Natural killer cell (primary cell): ENCODE measurements around the gene ATP7B. TPM values are rescaled to one million over a fixed set of nuclear protein-coding genes. Genes with fewer than 3 reads are reported as not detected.

ENCODE experiments used
- ATAC-seq, 3 donors: fragments of 150-1000 bp in 2 of 3; fragments of 200-7000 bp in 1 of 3; cut with Tn5 transposase; 1 replicate in 1 of 3; 2 replicates in 2 of 3; pipeline ENCODE4 v1.10.0; 2021; ENCODE audit warnings: mild to moderate bottlenecking in 2 of 3, moderate library complexity in 2 of 3
- DNase-seq, 2 donors: peaks; one replicate each; pipeline versions ENCODE4 v3.0.0 to v3.0.0-alpha.2; 2013 to 2021; ENCODE audit warnings: mixed read lengths in 1 of 2
- H3K27ac ChIP-seq: one replicate; pipeline ENCODE4 v1.5.1; 2013; ENCODE audit warnings: mild to moderate bottlenecking, low read length
- H3K27me3 ChIP-seq: one replicate; pipeline ENCODE4 v1.6.1; 2013; ENCODE audit warnings: low read length; ENCODE audit not compliant: control insufficient read depth, insufficient read depth
- H3K36me3 ChIP-seq: one replicate; pipeline ENCODE4 v1.6.1; 2013; ENCODE audit warnings: low read length; ENCODE audit not compliant: control insufficient read depth, insufficient read depth
- H3K4me1 ChIP-seq: one replicate; pipeline ENCODE4 v1.6.1; 2013; ENCODE audit warnings: low read length; ENCODE audit not compliant: control insufficient read depth, insufficient read depth
- H3K4me3 ChIP-seq: one replicate; pipeline ENCODE4 v1.5.1; 2013; ENCODE audit warnings: low read length
- H3K9me3 ChIP-seq: one replicate; pipeline ENCODE4 v1.6.1; 2013; ENCODE audit warnings: low read length; ENCODE audit not compliant: control insufficient read depth, insufficient read depth
- H3K27ac Mint-ChIP-seq, 2 donors: one replicate each; pipeline ENCODE4 v1.8.0; 2022; ENCODE audit warnings: mild to moderate bottlenecking in 2 of 2, mixed read lengths in 2 of 2, moderate library complexity in 1 of 2
- H3K27me3 Mint-ChIP-seq, 2 donors: one replicate each; pipeline ENCODE4 v1.8.0; 2022; ENCODE audit warnings: low read depth in 2 of 2, mixed read lengths in 2 of 2
- H3K36me3 Mint-ChIP-seq: one replicate; pipeline ENCODE4 v1.8.0; 2022; ENCODE audit warnings: mixed read lengths
- H3K4me1 Mint-ChIP-seq, 2 donors: one replicate each; pipeline ENCODE4 v1.8.0; 2022; ENCODE audit warnings: mixed read lengths in 2 of 2
- H3K4me3 Mint-ChIP-seq: one replicate; pipeline ENCODE4 v1.8.0; 2022; ENCODE audit warnings: mild to moderate bottlenecking, moderate library complexity, mixed read lengths
- H3K9me3 Mint-ChIP-seq, 2 donors: one replicate each; pipeline ENCODE4 v1.8.0; 2022; ENCODE audit warnings: mixed read lengths in 2 of 2
- WGBS: methylation state at CpG from one replicate; pipeline ENCODE4 v1.1.7; 2013; ENCODE audit warnings: missing lambda C conversion rate; ENCODE audit not compliant: insufficient coverage; 5-methylcytosine and 5-hydroxymethylcytosine counted together
- intact Hi-C: fragments of 100-400 bp; cut with micrococcal nuclease; formaldehyde crosslinking; loops from one replicate; pipeline ENCODE4 v1.14.2; 2022
- total RNA-seq, 4 donors: library from RNA; stranded (reverse); fragments of 120-200 nt in 1 of 4; gene quantifications; one replicate each; pipeline versions ENCODE4 v1.2.3 to v1.2.4, GENCODE V29; 2013 to 2022
- TF ChIP-seq, protein P1 (sequence below): fragments of 200-600 bp; IDR thresholded peaks from one replicate; pipeline ENCODE4 v1.8.0; 2022; ENCODE audit warnings: antibody characterized with exemption

ATP7B gene
- total RNA-seq: under 1 TPM; 0.45 to 0.64 (median 0.58) TPM
- total RNA-seq (2013): 0.18 TPM

GRCh38 chr13:52010890-52011631 lies at the start of gene ATP7B:
Gene ATP7B (minus strand): TSS chr13:52011450. CDS start chr13:52011337, 113 bp downstream.
- Histone ChIP-seq H3K27me3 (peaks cover 8% of the 10 kb centered on the region), H3K27ac (peak within 1 kb of the TSS; percentile 64), H3K4me3 (peak within 1 kb of the TSS; percentile 88), H3K4me1 (peaks cover 9% of the 10 kb centered on the region), H3K9me3 (no peaks in the 10 kb centered on the region), H3K36me3 (no peaks in the 10 kb centered on the region)
- DNase-seq: peak; percentile 23 to 41
- intact Hi-C loops: loop anchor here (5.0 kb wide), 1 partner anchor 429 kb away; the partner anchor contains the start of gene WDFY2
- H3K36me3 Mint-ChIP-seq: no peaks in the 10 kb centered on the region
- H3K9me3 Mint-ChIP-seq: no peaks in the 10 kb centered on the region
- H3K4me3 Mint-ChIP-seq: peak within 1 kb of the TSS; percentile 99
- peak within 1 kb of the TSS; percentile 93 to 96 for H3K27ac Mint-ChIP-seq
- ATAC-seq: no peak
- H3K27me3 Mint-ChIP-seq: peaks cover 30 to 35% of the 10 kb centered on the region in 2 donors
- TF ChIP-seq, protein P1, sequence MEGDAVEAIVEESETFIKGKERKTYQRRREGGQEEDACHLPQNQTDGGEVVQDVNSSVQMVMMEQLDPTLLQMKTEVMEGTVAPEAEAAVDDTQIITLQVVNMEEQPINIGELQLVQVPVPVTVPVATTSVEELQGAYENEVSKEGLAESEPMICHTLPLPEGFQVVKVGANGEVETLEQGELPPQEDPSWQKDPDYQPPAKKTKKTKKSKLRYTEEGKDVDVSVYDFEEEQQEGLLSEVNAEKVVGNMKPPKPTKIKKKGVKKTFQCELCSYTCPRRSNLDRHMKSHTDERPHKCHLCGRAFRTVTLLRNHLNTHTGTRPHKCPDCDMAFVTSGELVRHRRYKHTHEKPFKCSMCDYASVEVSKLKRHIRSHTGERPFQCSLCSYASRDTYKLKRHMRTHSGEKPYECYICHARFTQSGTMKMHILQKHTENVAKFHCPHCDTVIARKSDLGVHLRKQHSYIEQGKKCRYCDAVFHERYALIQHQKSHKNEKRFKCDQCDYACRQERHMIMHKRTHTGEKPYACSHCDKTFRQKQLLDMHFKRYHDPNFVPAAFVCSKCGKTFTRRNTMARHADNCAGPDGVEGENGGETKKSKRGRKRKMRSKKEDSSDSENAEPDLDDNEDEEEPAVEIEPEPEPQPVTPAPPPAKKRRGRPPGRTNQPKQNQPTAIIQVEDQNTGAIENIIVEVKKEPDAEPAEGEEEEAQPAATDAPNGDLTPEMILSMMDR: no peak
- peaks cover 21 to 28% of the 10 kb centered on the region in 2 donors for H3K4me1 Mint-ChIP-seq
- 4% methylated on average over 46 of the region's 46 CpGs for WGBS

DNA sequence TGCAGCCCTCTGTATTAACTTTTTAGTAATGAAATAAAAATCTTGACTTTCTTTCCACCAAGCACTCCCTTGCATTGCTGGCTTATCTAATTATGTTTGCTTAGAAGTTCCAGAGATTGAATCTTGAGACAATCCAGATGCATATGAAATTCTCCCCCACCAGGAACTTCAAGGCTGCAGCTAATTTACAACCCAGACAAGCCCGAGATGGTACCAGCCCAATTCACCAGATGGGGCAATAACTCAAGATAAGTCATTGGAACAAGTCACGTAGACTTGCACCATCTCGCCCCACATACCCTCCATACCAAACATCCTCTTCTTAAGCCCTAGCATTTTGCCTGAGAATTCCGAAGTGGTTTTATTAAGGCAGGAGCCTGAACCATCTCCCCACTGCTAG lies 42.2 kb upstream of the ATP7B start:
- no peak overlapping the region for H3K4me3 ChIP-seq
- ATAC-seq (no peak), DNase-seq (no peak)
- TF ChIP-seq, protein P1: no peak
- H3K36me3 ChIP-seq: no peaks in the 10 kb centered on the region
- intact Hi-C loops: no loop called here
- WGBS: 93% methylated on average over 4 of the region's 4 CpGs
- no peaks in the 10 kb centered on the region for H3K4me1 ChIP-seq
- no peaks in the 10 kb centered on the region for H3K4me1 Mint-ChIP-seq
- H3K4me3 Mint-ChIP-seq: no peak overlapping the region
- no peaks in the 10 kb centered on the region for H3K36me3 Mint-ChIP-seq
- H3K9me3 ChIP-seq: peaks cover 2% of the 10 kb centered on the region
- no peak overlapping the region for H3K27ac ChIP-seq
- H3K27me3 Mint-ChIP-seq: no peaks in the 10 kb centered on the region
- no peaks in the 10 kb centered on the region for H3K27me3 ChIP-seq
- peaks cover 2 to 9% of the 10 kb centered on the region in 2 donors for H3K9me3 Mint-ChIP-seq
- no peak overlapping the region for H3K27ac Mint-ChIP-seq

GRCh38 chr13:52051400-52051799 lies 40.1 kb upstream of the ATP7B start:
- no peak for DNase-seq
- no peak overlapping the region for H3K4me3 ChIP-seq
- Mint-ChIP-seq H3K4me1 (no peaks in the 10 kb centered on the region), H3K36me3 (no peaks in the 10 kb centered on the region), H3K27me3 (no peaks in the 10 kb centered on the region), H3K27ac (no peak overlapping the region), H3K9me3 (peaks cover 2 to 5% of the 10 kb centered on the region in 2 donors), H3K4me3 (no peak overlapping the region)
- ATAC-seq: no peak
- WGBS: 91% methylated on average over 7 of the region's 7 CpGs
- H3K27ac ChIP-seq: no peak overlapping the region
- no peaks in the 10 kb centered on the region for H3K36me3 ChIP-seq
- H3K9me3 ChIP-seq: peaks cover 2% of the 10 kb centered on the region
- intact Hi-C loops: no loop called here
- no peaks in the 10 kb centered on the region for H3K27me3 ChIP-seq
- TF ChIP-seq, protein P1: no peak
- H3K4me1 ChIP-seq: no peaks in the 10 kb centered on the region
